ENCODE measurements around the gene GPSM3.

DNA sequence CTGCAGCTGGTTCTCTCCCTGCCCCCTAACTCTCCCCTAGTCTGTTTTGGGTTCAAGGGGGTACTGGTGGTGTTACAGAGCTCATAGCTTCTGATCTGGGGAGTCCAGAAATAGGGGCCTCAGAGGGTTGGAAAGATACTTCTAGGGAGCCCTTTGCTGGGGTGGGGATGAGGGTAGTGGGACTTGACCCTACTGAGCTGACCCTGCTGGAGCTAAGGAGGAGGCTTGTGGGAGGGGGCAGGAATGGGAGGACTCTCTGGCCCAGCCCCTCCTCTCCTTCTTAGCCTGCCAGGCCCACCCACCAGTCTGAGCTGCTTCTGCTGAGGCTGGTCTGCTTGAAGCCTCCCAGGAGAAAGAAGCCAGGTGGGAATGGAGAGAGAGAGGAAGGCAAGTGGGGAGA lies 28.1 kb downstream of the GPSM3 start, which contains the start of gene EGFL8:
- no peak for TF ChIP-seq POLR2A (IDR thresholded peaks at IDR 0.05)
- TF ChIP-seq, protein P1, sequence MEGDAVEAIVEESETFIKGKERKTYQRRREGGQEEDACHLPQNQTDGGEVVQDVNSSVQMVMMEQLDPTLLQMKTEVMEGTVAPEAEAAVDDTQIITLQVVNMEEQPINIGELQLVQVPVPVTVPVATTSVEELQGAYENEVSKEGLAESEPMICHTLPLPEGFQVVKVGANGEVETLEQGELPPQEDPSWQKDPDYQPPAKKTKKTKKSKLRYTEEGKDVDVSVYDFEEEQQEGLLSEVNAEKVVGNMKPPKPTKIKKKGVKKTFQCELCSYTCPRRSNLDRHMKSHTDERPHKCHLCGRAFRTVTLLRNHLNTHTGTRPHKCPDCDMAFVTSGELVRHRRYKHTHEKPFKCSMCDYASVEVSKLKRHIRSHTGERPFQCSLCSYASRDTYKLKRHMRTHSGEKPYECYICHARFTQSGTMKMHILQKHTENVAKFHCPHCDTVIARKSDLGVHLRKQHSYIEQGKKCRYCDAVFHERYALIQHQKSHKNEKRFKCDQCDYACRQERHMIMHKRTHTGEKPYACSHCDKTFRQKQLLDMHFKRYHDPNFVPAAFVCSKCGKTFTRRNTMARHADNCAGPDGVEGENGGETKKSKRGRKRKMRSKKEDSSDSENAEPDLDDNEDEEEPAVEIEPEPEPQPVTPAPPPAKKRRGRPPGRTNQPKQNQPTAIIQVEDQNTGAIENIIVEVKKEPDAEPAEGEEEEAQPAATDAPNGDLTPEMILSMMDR (IDR thresholded peaks at IDR 0.05), result no peak

All from tibial nerve (tissue), 3 donors.